DOHH2 (cell line): ENCODE measurements around the gene GAREM1.

Experiments used
- CTCF ChIP-seq: fragments of 200-600 bp; sonication (generic); IDR thresholded peaks from one replicate; pipeline ENCODE4 v1.5.1; 2014; ENCODE audit warnings: antibody characterized with exemption, mild to moderate bottlenecking, low read depth, low read length; ENCODE audit not compliant: poor library complexity, severe bottlenecking
- EZH2phosphoT487 ChIP-seq: fragments of 200-600 bp; sonication (generic); IDR thresholded peaks from 2 replicates; pipeline ENCODE4 v1.6.1; 2017; ENCODE audit warnings: borderline replicate concordance, mild to moderate bottlenecking, antibody characterized with exemption, low read length, moderate library complexity, mixed read lengths

- TF ChIP-seq CTCF (no peak), EZH2phosphoT487 (no peak)
Observed at GRCh38 chr18:32429402-32429801, 41.3 kb downstream of the GAREM1 start.
